ENCODE measurements around the gene IFNW1.

Gene IFNW1

GRCh38 chr9:21104787-21105186 is 36.8 kb downstream of the IFNW1 start:
- DNase-seq, result no peak

- DNase-seq, result no peak
Observed at GRCh38 chr9:21102305-21102704, 39.3 kb downstream of the IFNW1 start.

- DNase-seq, result no peak
Observed at GRCh38 chr9:21097817-21098216, 43.8 kb downstream of the IFNW1 start.

- no peak for DNase-seq
Observed at GRCh38 chr9:21096901-21097255, 44.8 kb downstream of the IFNW1 start.

- DNase-seq, result no peak
Observed at GRCh38 chr9:21096172-21096900, 45.3 kb downstream of the IFNW1 start.

- DNase-seq, result no peak
Observed at GRCh38 chr9:21095561-21095960, 46.1 kb downstream of the IFNW1 start.

All from NCI-H2029 (cell line).